ENCODE data around the gene PPM1M.

- no peak for TF ChIP-seq EZH2 (IDR thresholded peaks at IDR 0.05; ENCODE audit: insufficient read depth, poor library complexity, severe bottlenecking)
- TF ChIP-seq EZH2phosphoT487 (IDR thresholded peaks at IDR 0.05; ENCODE audit: insufficient read depth, low read depth): no peak
These were observed 43.0 kb upstream of the PPM1M start for GRCh38 chr3:52202384-52203077.
